Measurements from ENCODE around the gene PDAP1. TPM values are rescaled to one million over a fixed set of nuclear protein-coding genes. Genes with fewer than 3 reads are reported as not detected.
A peak's percentile ranks its signal among the peaks of the same experiment; 100 is the strongest.

The PDAP1 gene
- total RNA-seq, 1 experiment from 2014 or later = 147 TPM

DNA sequence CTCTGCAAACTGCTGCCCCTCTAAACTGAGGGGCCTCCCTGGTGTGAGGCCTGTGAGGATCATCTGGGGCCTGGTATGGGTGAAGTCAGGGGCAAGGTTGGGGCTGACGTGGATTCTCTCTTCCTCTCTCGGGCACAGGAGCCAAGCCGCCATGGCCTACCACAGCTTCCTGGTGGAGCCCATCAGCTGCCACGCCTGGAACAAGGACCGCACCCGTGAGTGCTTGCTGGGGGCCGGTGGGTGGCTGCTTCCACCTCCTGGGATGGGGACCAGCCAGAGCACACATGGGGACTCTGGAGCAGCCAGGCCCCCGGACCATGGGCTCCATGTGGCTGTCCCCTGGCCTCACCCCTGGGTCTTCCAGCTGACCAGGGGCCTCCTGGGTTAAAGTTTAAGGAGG, 22.8 kb downstream of the PDAP1 start:
- CTCF ChIA-PET = no interaction called here
- Histone ChIP-seq H3K4me1 (ENCODE audit: control insufficient read depth, insufficient read depth, low read length) (peaks cover 12% of the 10 kb centered on the region), H3K27ac (ENCODE audit: low read length) (no peak overlapping the region), H3K9me3 (ENCODE audit: control insufficient read depth, insufficient read depth, low read depth, low read length) (no peaks in the 10 kb centered on the region), H3K27me3 (ENCODE audit: control insufficient read depth, insufficient read depth, low read length) (no peaks in the 10 kb centered on the region), H3K36me3 (ENCODE audit: control insufficient read depth, insufficient read depth, low read length) (peaks cover 2% of the 10 kb centered on the region; the same call in 1 of the 2 replicates), H3K4me3 (ENCODE audit: low read depth in 2 of 2, low read length in 2 of 2) (no peak overlapping the region)
- in situ Hi-C loops (cut with HindIII; ENCODE audit: low pct_unique_long_range_greater_than_20kb, low sequenced_read_pairs) (no loop called here), intact Hi-C loops (cut with micrococcal nuclease; ENCODE audit: unreplicated experiment) (no loop called here)
- no TSS peak for BruUV-seq (replicated peaks)
- DNase-seq (ENCODE audit: low read depth, low spot score) (no peak), ATAC-seq (no peak)
- POLR2A ChIA-PET = interaction anchor here (0.6 kb wide), 1 partner anchor 31 kb away, joined by 16 read pairs; no protein-coding TSS in a partner anchor
- TF ChIP-seq POLR2AphosphoS5 (IDR thresholded peaks at IDR 0.05; ENCODE audit: low read depth, low read length) = no peak
- TF ChIP-seq, protein P1, sequence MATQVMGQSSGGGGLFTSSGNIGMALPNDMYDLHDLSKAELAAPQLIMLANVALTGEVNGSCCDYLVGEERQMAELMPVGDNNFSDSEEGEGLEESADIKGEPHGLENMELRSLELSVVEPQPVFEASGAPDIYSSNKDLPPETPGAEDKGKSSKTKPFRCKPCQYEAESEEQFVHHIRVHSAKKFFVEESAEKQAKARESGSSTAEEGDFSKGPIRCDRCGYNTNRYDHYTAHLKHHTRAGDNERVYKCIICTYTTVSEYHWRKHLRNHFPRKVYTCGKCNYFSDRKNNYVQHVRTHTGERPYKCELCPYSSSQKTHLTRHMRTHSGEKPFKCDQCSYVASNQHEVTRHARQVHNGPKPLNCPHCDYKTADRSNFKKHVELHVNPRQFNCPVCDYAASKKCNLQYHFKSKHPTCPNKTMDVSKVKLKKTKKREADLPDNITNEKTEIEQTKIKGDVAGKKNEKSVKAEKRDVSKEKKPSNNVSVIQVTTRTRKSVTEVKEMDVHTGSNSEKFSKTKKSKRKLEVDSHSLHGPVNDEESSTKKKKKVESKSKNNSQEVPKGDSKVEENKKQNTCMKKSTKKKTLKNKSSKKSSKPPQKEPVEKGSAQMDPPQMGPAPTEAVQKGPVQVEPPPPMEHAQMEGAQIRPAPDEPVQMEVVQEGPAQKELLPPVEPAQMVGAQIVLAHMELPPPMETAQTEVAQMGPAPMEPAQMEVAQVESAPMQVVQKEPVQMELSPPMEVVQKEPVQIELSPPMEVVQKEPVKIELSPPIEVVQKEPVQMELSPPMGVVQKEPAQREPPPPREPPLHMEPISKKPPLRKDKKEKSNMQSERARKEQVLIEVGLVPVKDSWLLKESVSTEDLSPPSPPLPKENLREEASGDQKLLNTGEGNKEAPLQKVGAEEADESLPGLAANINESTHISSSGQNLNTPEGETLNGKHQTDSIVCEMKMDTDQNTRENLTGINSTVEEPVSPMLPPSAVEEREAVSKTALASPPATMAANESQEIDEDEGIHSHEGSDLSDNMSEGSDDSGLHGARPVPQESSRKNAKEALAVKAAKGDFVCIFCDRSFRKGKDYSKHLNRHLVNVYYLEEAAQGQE (IDR thresholded peaks at IDR 0.05; ENCODE audit: insufficient read depth in 1 of 2, low read depth in 2 of 2, low read length in 1 of 2) = no peak
- TF ChIP-seq TCF7L2 (IDR thresholded peaks at IDR 0.05; ENCODE audit: low read depth, low read length) = no peak
- TF ChIP-seq, protein P2, sequence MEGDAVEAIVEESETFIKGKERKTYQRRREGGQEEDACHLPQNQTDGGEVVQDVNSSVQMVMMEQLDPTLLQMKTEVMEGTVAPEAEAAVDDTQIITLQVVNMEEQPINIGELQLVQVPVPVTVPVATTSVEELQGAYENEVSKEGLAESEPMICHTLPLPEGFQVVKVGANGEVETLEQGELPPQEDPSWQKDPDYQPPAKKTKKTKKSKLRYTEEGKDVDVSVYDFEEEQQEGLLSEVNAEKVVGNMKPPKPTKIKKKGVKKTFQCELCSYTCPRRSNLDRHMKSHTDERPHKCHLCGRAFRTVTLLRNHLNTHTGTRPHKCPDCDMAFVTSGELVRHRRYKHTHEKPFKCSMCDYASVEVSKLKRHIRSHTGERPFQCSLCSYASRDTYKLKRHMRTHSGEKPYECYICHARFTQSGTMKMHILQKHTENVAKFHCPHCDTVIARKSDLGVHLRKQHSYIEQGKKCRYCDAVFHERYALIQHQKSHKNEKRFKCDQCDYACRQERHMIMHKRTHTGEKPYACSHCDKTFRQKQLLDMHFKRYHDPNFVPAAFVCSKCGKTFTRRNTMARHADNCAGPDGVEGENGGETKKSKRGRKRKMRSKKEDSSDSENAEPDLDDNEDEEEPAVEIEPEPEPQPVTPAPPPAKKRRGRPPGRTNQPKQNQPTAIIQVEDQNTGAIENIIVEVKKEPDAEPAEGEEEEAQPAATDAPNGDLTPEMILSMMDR (IDR thresholded peaks at IDR 0.05) = no peak
- TF ChIP-seq SIN3A (IDR thresholded peaks at IDR 0.05; ENCODE audit: borderline replicate concordance, insufficient read depth, low read depth, low read length) = no peak

GRCh38 chr7:99384523-99384922, 23.9 kb downstream of the PDAP1 start:
- no peaks in the 10 kb centered on the region for H3K27me3 ChIP-seq (ENCODE audit: control insufficient read depth, insufficient read depth, low read length)
- no peak for DNase-seq (ENCODE audit: low read depth, low spot score)
- ChIA-PET POLR2A (no interaction called here), CTCF (no interaction called here)
- H3K27ac ChIP-seq (ENCODE audit: low read length) = no peak overlapping the region
- no TSS peak for BruUV-seq (replicated peaks)
- no peak for TF ChIP-seq SIN3A (IDR thresholded peaks at IDR 0.05; ENCODE audit: borderline replicate concordance, insufficient read depth, low read depth, low read length)
- TF ChIP-seq POLR2AphosphoS5 (IDR thresholded peaks at IDR 0.05; ENCODE audit: low read depth, low read length) = no peak; the same call in 1 of the 2 replicates
- TF ChIP-seq TCF7L2 (IDR thresholded peaks at IDR 0.05; ENCODE audit: low read depth, low read length) = no peak
- TF ChIP-seq, protein P2 (IDR thresholded peaks at IDR 0.05) = no peak
- TF ChIP-seq, protein P1 (IDR thresholded peaks at IDR 0.05; ENCODE audit: insufficient read depth in 1 of 2, low read depth in 2 of 2, low read length in 1 of 2) = no peak
- in situ Hi-C loops (cut with HindIII; ENCODE audit: low pct_unique_long_range_greater_than_20kb, low sequenced_read_pairs) (no loop called here), intact Hi-C loops (cut with micrococcal nuclease; ENCODE audit: unreplicated experiment) (no loop called here)
- no peaks in the 10 kb centered on the region for H3K9me3 ChIP-seq (ENCODE audit: control insufficient read depth, insufficient read depth, low read depth, low read length)
- peak; percentile 10; the same call in 1 of the 2 replicates for ATAC-seq
- H3K4me1 ChIP-seq (ENCODE audit: control insufficient read depth, insufficient read depth, low read length) = peaks cover 23% of the 10 kb centered on the region
- no peak overlapping the region for H3K4me3 ChIP-seq (ENCODE audit: low read depth in 2 of 2, low read length in 2 of 2)
- no peaks in the 10 kb centered on the region; the same call in 1 of the 2 replicates for H3K36me3 ChIP-seq (ENCODE audit: control insufficient read depth, insufficient read depth, low read length)
